GM12878 (cell line): ENCODE measurements around the gene TAPBPL.

Experiments used
- BHLHE40 ChIP-seq, 2 experiments: fragments of 450-650 bp in 1 of 2; IDR thresholded peaks; 2 replicates each; pipeline ENCODE4 v1.6.1; 2011 to 2017; ENCODE audit warnings: low read depth in 2 of 2, borderline replicate concordance in 1 of 2, improper control_type of control experiment in 1 of 2, low read length in 1 of 2, mild to moderate bottlenecking in 1 of 2
- IRF4 ChIP-seq: IDR thresholded peaks from 2 replicates; pipeline ENCODE4 v1.6.1; 2011; ENCODE audit warnings: low read depth, low read length
- MYC ChIP-seq: IDR thresholded peaks from 2 replicates; pipeline ENCODE4 v1.6.1; 2011; ENCODE audit warnings: mild to moderate bottlenecking, low read length, moderate library complexity, inconsistent platforms; ENCODE audit not compliant: insufficient read depth, insufficient replicate concordance, insufficient read length, severe bottlenecking
- POU2F2 ChIP-seq: IDR thresholded peaks from 3 replicates; pipeline ENCODE4 v1.6.1; 2011; ENCODE audit warnings: low read depth, mild to moderate bottlenecking, low read length, borderline replicate concordance
- RAD21 ChIP-seq: IDR thresholded peaks from 2 replicates; pipeline ENCODE4 v1.6.1; 2011; ENCODE audit warnings: mild to moderate bottlenecking, low read depth, low read length, moderate library complexity; ENCODE audit not compliant: insufficient read depth
- SREBF2 ChIP-seq: IDR thresholded peaks from 2 replicates; pipeline ENCODE4 v1.6.1; 2012; ENCODE audit warnings: mild to moderate bottlenecking, low read length
- STAT1 ChIP-seq: fragments of 450-650 bp; conservative IDR thresholded peaks from 2 replicates; pipeline ENCODE4 v1.6.1; 2014; ENCODE audit warnings: antibody characterized with exemption, mild to moderate bottlenecking
- ZNF24 ChIP-seq: fragments of 450-650 bp; IDR thresholded peaks from 2 replicates; pipeline ENCODE4 v1.6.1; 2017; ENCODE audit warnings: antibody characterized with exemption, mild to moderate bottlenecking
- ZNF384 ChIP-seq: IDR thresholded peaks from 2 replicates; pipeline ENCODE4 v1.6.1; 2012; ENCODE audit warnings: low read depth, mild to moderate bottlenecking, low read length, improper control_type of control experiment, borderline replicate concordance
- TF ChIP-seq, protein P1 (sequence below), 3 experiments: IDR thresholded peaks in 2 of 3; conservative IDR thresholded peaks in 1 of 3; 2 replicates each; pipeline ENCODE4 v1.5.1; 2011; ENCODE audit warnings: low read depth in 3 of 3, low read length in 3 of 3, mild to moderate bottlenecking in 3 of 3, control low read depth in 2 of 3, moderate library complexity in 2 of 3, inconsistent platforms in 1 of 3, mixed read lengths in 1 of 3; ENCODE audit not compliant: control insufficient read depth in 2 of 3, insufficient read depth in 1 of 3; ENCODE audit errors: extremely low read depth in 1 of 3
- TF ChIP-seq, protein P2 (sequence below): IDR thresholded peaks from 2 replicates; pipeline ENCODE4 v1.6.1; 2012; ENCODE audit warnings: low read length, inconsistent platforms
- TF ChIP-seq, protein P3 (sequence below): IDR thresholded peaks from 2 replicates; pipeline ENCODE4 v1.6.1; 2011; ENCODE audit warnings: mild to moderate bottlenecking, low read depth, low read length, moderate library complexity; ENCODE audit not compliant: insufficient replicate concordance
- TF ChIP-seq, protein P4 (sequence below): IDR thresholded peaks from 2 replicates; pipeline ENCODE4 v1.6.1; 2011; ENCODE audit warnings: borderline replicate concordance, low read depth, mild to moderate bottlenecking, moderate library complexity, mixed read lengths, low read length; ENCODE audit not compliant: insufficient read depth; ENCODE audit errors: extremely low read length

DNA sequence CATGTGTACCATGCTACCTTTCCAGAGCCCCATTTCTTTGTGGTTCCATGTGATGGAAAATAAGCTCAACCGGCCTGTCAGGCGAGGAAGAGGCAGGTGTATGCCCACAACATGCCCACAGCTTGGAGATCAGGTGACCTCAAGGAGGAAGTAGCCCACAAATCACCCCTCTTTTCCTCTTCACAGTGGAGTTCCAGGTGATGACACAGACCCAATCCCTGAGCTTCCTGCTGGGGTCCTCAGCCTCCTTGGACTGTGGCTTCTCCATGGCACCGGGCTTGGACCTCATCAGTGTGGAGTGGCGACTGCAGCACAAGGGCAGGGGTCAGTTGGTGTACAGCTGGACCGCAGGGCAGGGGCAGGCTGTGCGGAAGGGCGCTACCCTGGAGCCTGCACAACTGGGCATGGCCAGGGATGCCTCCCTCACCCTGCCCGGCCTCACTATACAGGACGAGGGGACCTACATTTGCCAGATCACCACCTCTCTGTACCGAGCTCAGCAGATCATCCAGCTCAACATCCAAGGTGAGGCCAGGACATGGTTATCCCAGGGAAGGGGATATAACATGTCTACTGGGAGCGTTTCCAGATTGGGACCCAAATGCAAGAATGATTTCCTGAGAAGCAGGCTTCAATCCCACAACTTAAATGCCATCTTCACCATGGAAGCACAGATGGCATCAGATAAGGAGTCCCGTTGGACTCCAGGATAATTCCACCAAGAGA, 5.5 kb downstream of the TAPBPL start:
- TF ChIP-seq, protein P1, sequence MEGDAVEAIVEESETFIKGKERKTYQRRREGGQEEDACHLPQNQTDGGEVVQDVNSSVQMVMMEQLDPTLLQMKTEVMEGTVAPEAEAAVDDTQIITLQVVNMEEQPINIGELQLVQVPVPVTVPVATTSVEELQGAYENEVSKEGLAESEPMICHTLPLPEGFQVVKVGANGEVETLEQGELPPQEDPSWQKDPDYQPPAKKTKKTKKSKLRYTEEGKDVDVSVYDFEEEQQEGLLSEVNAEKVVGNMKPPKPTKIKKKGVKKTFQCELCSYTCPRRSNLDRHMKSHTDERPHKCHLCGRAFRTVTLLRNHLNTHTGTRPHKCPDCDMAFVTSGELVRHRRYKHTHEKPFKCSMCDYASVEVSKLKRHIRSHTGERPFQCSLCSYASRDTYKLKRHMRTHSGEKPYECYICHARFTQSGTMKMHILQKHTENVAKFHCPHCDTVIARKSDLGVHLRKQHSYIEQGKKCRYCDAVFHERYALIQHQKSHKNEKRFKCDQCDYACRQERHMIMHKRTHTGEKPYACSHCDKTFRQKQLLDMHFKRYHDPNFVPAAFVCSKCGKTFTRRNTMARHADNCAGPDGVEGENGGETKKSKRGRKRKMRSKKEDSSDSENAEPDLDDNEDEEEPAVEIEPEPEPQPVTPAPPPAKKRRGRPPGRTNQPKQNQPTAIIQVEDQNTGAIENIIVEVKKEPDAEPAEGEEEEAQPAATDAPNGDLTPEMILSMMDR (IDR thresholded peaks at IDR 0.05 in 2 of 3, conservative IDR thresholded peaks at IDR 0.05 in 1 of 3; ENCODE audit: control insufficient read depth in 2 of 3, extremely low read depth in 1 of 3, insufficient read depth in 1 of 3, low read depth in 3 of 3, low read length in 3 of 3), result no peak
- TF ChIP-seq SREBF2 (no peak), BHLHE40 (IDR thresholded peaks at IDR 0.05; ENCODE audit: borderline replicate concordance in 1 of 2, low read depth in 2 of 2, low read length in 1 of 2) (no peak), ZNF24 (no peak), ZNF384 (no peak), STAT1 (no peak), MYC (no peak), RAD21 (no peak), IRF4 (no peak), POU2F2 (no peak)
- TF ChIP-seq, protein P2, sequence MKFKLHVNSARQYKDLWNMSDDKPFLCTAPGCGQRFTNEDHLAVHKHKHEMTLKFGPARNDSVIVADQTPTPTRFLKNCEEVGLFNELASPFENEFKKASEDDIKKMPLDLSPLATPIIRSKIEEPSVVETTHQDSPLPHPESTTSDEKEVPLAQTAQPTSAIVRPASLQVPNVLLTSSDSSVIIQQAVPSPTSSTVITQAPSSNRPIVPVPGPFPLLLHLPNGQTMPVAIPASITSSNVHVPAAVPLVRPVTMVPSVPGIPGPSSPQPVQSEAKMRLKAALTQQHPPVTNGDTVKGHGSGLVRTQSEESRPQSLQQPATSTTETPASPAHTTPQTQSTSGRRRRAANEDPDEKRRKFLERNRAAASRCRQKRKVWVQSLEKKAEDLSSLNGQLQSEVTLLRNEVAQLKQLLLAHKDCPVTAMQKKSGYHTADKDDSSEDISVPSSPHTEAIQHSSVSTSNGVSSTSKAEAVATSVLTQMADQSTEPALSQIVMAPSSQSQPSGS, result no peak
- TF ChIP-seq, protein P3, sequence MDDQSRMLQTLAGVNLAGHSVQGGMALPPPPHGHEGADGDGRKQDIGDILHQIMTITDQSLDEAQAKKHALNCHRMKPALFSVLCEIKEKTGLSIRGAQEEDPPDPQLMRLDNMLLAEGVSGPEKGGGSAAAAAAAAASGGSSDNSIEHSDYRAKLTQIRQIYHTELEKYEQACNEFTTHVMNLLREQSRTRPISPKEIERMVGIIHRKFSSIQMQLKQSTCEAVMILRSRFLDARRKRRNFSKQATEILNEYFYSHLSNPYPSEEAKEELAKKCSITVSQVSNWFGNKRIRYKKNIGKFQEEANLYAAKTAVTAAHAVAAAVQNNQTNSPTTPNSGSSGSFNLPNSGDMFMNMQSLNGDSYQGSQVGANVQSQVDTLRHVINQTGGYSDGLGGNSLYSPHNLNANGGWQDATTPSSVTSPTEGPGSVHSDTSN, result no peak
- TF ChIP-seq, protein P4, sequence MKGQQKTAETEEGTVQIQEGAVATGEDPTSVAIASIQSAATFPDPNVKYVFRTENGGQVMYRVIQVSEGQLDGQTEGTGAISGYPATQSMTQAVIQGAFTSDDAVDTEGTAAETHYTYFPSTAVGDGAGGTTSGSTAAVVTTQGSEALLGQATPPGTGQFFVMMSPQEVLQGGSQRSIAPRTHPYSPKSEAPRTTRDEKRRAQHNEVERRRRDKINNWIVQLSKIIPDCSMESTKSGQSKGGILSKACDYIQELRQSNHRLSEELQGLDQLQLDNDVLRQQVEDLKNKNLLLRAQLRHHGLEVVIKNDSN, result no peak
